Right cardiac atrium (tissue), 5 donors: ENCODE data around the gene SLC8B1. TPM values are rescaled to one million over a fixed set of nuclear protein-coding genes. Genes with fewer than 3 reads are reported as not detected.
A peak's percentile ranks its signal among the peaks of the same experiment; 100 is the strongest.

Experiments
- ATAC-seq, 2 donors: fragments of 200-7000 bp; cut with Tn5 transposase; one replicate each; pipeline versions ENCODE4 v1.8.0 to v1.9.1; 2020; ENCODE audit warnings: moderate library complexity in 2 of 2, mild to moderate bottlenecking in 1 of 2
- DNase-seq, 3 donors: peaks; one replicate each; pipeline ENCODE4 v3.0.0-alpha.2; 2020
- H3K27ac ChIP-seq: one replicate; pipeline ENCODE4 v1.5.1; 2013; ENCODE audit warnings: mild to moderate bottlenecking, low read length, control low read depth, moderate library complexity
- H3K27me3 ChIP-seq: one replicate; pipeline ENCODE4 v1.6.1; 2013; ENCODE audit not compliant: control insufficient read depth, insufficient read depth
- H3K4me1 ChIP-seq: one replicate; pipeline ENCODE4 v1.6.1; 2013; ENCODE audit warnings: low read length; ENCODE audit not compliant: control insufficient read depth, insufficient read depth
- H3K4me3 ChIP-seq: one replicate; pipeline ENCODE4 v1.5.1; 2013; ENCODE audit warnings: low read length, control low read depth
- H3K9me3 ChIP-seq: one replicate; pipeline ENCODE4 v1.6.1; 2013; ENCODE audit warnings: low read length; ENCODE audit not compliant: control insufficient read depth
- WGBS: extraction: QIAGEN DNeasy Blood & Tissue Kit; methylation state at CpG from one replicate; pipeline ENCODE4 v1.1.7; 2013; 5-methylcytosine and 5-hydroxymethylcytosine counted together
- intact Hi-C, 4 donors: fragments of 100-400 bp; cut with DNase I; formaldehyde crosslinking; loops; one replicate each; pipeline versions ENCODE4 v1.11.0 to v1.14.0; 2022 to 2023
- long read RNA-seq, 4 donors: library from polyadenylated mRNA; unstranded; transcript quantifications; one replicate each; pipeline ENCODE4 v2.0.0, GENCODE V29; 2020 to 2021
- polyA plus RNA-seq: library from polyadenylated mRNA; stranded (reverse); fragments of 200-250 nt; gene quantifications from one replicate; pipeline ENCODE4 v1.2.3, GENCODE V29; 2013
- total RNA-seq, 4 donors: library from RNA; stranded (reverse); fragmentation: NEBNext Ultra II Directional; extraction: Animal tissue kit (Norgen Biotek cat#: 25700); gene quantifications; one replicate each; pipeline ENCODE4 v1.2.1, GENCODE V29; 2021
- donor health status: healthy with polysubstance abuse.
- donor health status: DM: no; HTN: yes; CAD: no.
- donor health status: DM: no; HTN: no; CAD: no.
- donor health status: DM: no; HTN: yes; CAD: no; lungs with severe emphysema.
- donor health status: DM: yes; HTN: yes; CAD: no.

The SLC8B1 gene
- total RNA-seq: 10 to 100 TPM; 11.6 to 16.0 (median 14.0) TPM
- 10.8 TPM for polyA plus RNA-seq
- long read RNA-seq, donor 1, partial matches to known transcripts: 26 of 42 reads
- long read RNA-seq, donor 1, other reads (novel, unspliced or antisense): 15 of 42 reads
- long read RNA-seq, donor 2, partial matches to known transcripts: 6 of 20 reads
- long read RNA-seq, donor 2, other reads (novel, unspliced or antisense): 13 of 20 reads
- long read RNA-seq, donor 3, partial matches to known transcripts: 41 of 64 reads
- long read RNA-seq, donor 3, other reads (novel, unspliced or antisense): 20 of 64 reads
- long read RNA-seq, donor 4, partial matches to known transcripts: 6 of 15 reads
- long read RNA-seq, donor 4, other reads (novel, unspliced or antisense): 9 of 15 reads

GRCh38 chr12:113334786-113335539 is at the start of gene SLC8B1:
Gene SLC8B1, minus strand, starts transcription at chr12:113335109. Its CDS starts 2,231 bp downstream, at chr12:113332878.
- H3K27ac ChIP-seq: peak within 1 kb of the TSS; percentile 44
- DNase-seq (peak; percentile 90 to 96 (median 96)), ATAC-seq (peak; percentile 99)
- intact Hi-C loops: no loop called here
- H3K9me3 ChIP-seq: no peaks in the 10 kb centered on the region
- peak within 1 kb of the TSS; percentile 70 for H3K4me3 ChIP-seq
- peaks cover 4% of the 10 kb centered on the region for H3K4me1 ChIP-seq
- no peaks in the 10 kb centered on the region for H3K27me3 ChIP-seq
- under 1% methylated on average over 62 of the region's 62 CpGs for WGBS

GRCh38 chr12:113382206-113382605 is 47.3 kb upstream of the SLC8B1 start:
- ATAC-seq (no peak), DNase-seq (no peak)
- intact Hi-C loops: no loop called here
- no peak overlapping the region for H3K27ac ChIP-seq
- no peaks in the 10 kb centered on the region for H3K9me3 ChIP-seq
- no peak overlapping the region for H3K4me3 ChIP-seq
- no peaks in the 10 kb centered on the region for H3K27me3 ChIP-seq
- H3K4me1 ChIP-seq: no peaks in the 10 kb centered on the region
- WGBS: 97% methylated on average over 4 of the region's 4 CpGs

- no peaks in the 10 kb centered on the region for H3K4me1 ChIP-seq
- 78% methylated on average over 11 of the region's 11 CpGs for WGBS
- no peaks in the 10 kb centered on the region for H3K9me3 ChIP-seq
- intact Hi-C loops: no loop called here
- no peak overlapping the region for H3K4me3 ChIP-seq
- DNase-seq: no peak
- H3K27ac ChIP-seq: no peak overlapping the region
- no peak for ATAC-seq
- H3K27me3 ChIP-seq: no peaks in the 10 kb centered on the region
Measured at GRCh38 chr12:113381220-113381619, 46.3 kb upstream of the SLC8B1 start.

- H3K9me3 ChIP-seq: no peaks in the 10 kb centered on the region
- H3K27me3 ChIP-seq: no peaks in the 10 kb centered on the region
- no peak for ATAC-seq
- no peak overlapping the region for H3K4me3 ChIP-seq
- no peak for DNase-seq
- H3K4me1 ChIP-seq: no peaks in the 10 kb centered on the region
- 88% methylated on average over 3 of the region's 3 CpGs for WGBS
- intact Hi-C loops: no loop called here
- H3K27ac ChIP-seq: no peak overlapping the region
Measured at GRCh38 chr12:113378291-113378690, 43.4 kb upstream of the SLC8B1 start.

- intact Hi-C loops: no loop called here
- H3K9me3 ChIP-seq: no peaks in the 10 kb centered on the region
- no peaks in the 10 kb centered on the region for H3K27me3 ChIP-seq
- H3K27ac ChIP-seq: no peak overlapping the region
- ATAC-seq (no peak), DNase-seq (no peak)
- H3K4me3 ChIP-seq: no peak overlapping the region
- no peaks in the 10 kb centered on the region for H3K4me1 ChIP-seq
- 88% methylated on average over 4 of the region's 4 CpGs for WGBS
Measured at GRCh38 chr12:113374823-113375428, 40.0 kb upstream of the SLC8B1 start.

GRCh38 chr12:113373969-113374368 is 39.1 kb upstream of the SLC8B1 start:
- no peak for ATAC-seq
- no peak overlapping the region for H3K4me3 ChIP-seq
- no peaks in the 10 kb centered on the region for H3K27me3 ChIP-seq
- H3K27ac ChIP-seq: no peak overlapping the region
- no peak for DNase-seq
- H3K9me3 ChIP-seq: no peaks in the 10 kb centered on the region
- 91% methylated on average over 3 of the region's 3 CpGs for WGBS
- H3K4me1 ChIP-seq: no peaks in the 10 kb centered on the region
- intact Hi-C loops: no loop called here

GRCh38 chr12:113373440-113373839 is 38.5 kb upstream of the SLC8B1 start:
- intact Hi-C loops: no loop called here
- 96% methylated on average over 3 of the region's 3 CpGs for WGBS
- no peak for DNase-seq
- no peaks in the 10 kb centered on the region for H3K9me3 ChIP-seq
- no peaks in the 10 kb centered on the region for H3K4me1 ChIP-seq
- H3K27ac ChIP-seq: no peak overlapping the region
- H3K27me3 ChIP-seq: no peaks in the 10 kb centered on the region
- H3K4me3 ChIP-seq: no peak overlapping the region
- no peak for ATAC-seq

- Histone ChIP-seq H3K27me3 (no peaks in the 10 kb centered on the region), H3K4me1 (no peaks in the 10 kb centered on the region), H3K9me3 (no peaks in the 10 kb centered on the region), H3K4me3 (no peak overlapping the region), H3K27ac (no peak overlapping the region)
- DNase-seq: no peak
- WGBS: 96% methylated on average over 9 of the region's 9 CpGs
- intact Hi-C loops: no loop called here
- ATAC-seq: no peak
Measured at GRCh38 chr12:113372371-113372770, 37.5 kb upstream of the SLC8B1 start.

GRCh38 chr12:113371808-113372207 is 36.9 kb upstream of the SLC8B1 start:
- 97% methylated on average over 6 of the region's 6 CpGs for WGBS
- Histone ChIP-seq H3K9me3 (no peaks in the 10 kb centered on the region), H3K27ac (no peak overlapping the region), H3K27me3 (no peaks in the 10 kb centered on the region), H3K4me1 (no peaks in the 10 kb centered on the region), H3K4me3 (no peak overlapping the region)
- ATAC-seq: no peak
- DNase-seq: no peak
- intact Hi-C loops: no loop called here

GRCh38 chr12:113370923-113371682 is 36.2 kb upstream of the SLC8B1 start:
- peaks cover 3% of the 10 kb centered on the region for H3K4me1 ChIP-seq
- intact Hi-C loops: no loop called here
- DNase-seq: no peak

More at GRCh38 chr12:113370923-113371682, 36.2 kb upstream of the SLC8B1 start:
- no peak overlapping the region for H3K4me3 ChIP-seq
- no peak for ATAC-seq
- WGBS: 78% methylated on average over 7 of the region's 7 CpGs
- no peaks in the 10 kb centered on the region for H3K27me3 ChIP-seq
- H3K9me3 ChIP-seq: no peaks in the 10 kb centered on the region
- H3K27ac ChIP-seq: no peak overlapping the region
